Esophagus muscularis mucosa (tissue), 3 donors: ENCODE data around the gene NR1I3.

Experiments used
- CTCF ChIP-seq, 3 experiments: fragments of 200-600 bp in 2 of 3; fragments of 450-650 bp in 1 of 3; sonication (generic) in 2 of 3; IDR thresholded peaks; one replicate each; pipeline ENCODE4 v1.5.1; 2017 to 2019; ENCODE audit warnings: antibody characterized with exemption in 3 of 3, mild to moderate bottlenecking in 2 of 3, moderate library complexity in 1 of 3
- POLR2A ChIP-seq: fragments of 450-650 bp; IDR thresholded peaks from one replicate; pipeline ENCODE4 v1.6.1; 2017; ENCODE audit warnings: antibody characterized with exemption, moderate library complexity, mild to moderate bottlenecking, low read depth

DNA sequence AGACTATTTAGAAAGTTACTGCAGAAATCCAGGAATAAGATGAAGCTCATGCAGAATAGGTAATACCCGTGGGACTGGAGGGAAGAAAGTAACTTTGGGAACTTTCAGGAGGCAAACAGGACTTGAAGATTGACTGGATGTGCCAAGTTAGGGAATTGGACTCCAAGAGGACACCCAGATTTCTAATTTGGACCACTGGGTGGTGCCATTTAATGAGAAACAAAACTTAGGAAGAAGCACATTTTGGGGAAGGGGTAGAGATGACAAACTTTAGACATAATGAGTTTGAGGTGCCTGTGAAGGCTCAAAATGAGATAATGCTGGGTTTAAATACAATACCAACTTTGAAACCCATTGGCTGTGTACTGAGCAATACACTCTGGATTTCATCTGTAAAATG lies 57.4 kb downstream of the NR1I3 start:
- TF ChIP-seq CTCF (IDR thresholded peaks at IDR 0.05), result peak in 1 of 3 experiments; percentile 19
- no peak for TF ChIP-seq POLR2A
